IMR-90 (cell line): ENCODE measurements around the gene SH3BP4. TPM values are rescaled to one million over a fixed set of nuclear protein-coding genes. Genes with fewer than 3 reads are reported as not detected.

Source experiments
- ATAC-seq: fragments of 200-7000 bp; cut with Tn5 transposase; 2 replicates; pipeline ENCODE4 v1.9.1; 2020; ENCODE audit warnings: low read depth, mild to moderate bottlenecking, moderate library complexity
- BruUV-seq: library from RNA; stranded (reverse); fragments of 400-500 nt; replicated peaks from 2 replicates; lab custom pipeline; 2021; lab: Mats Ljungman, UMichigan
- CTCF ChIA-PET: fragments of 300-600 bp; formaldehyde crosslinking; extraction: SDS; loops from one replicate; lab custom pipeline; 2021; ENCODE audit warnings: antibody characterized with exemption; lab: Yijun Ruan, JAX
- POLR2A ChIA-PET: fragments of 300-600 bp; sonication (Branson Sonifier 250); formaldehyde crosslinking; loops from one replicate; lab custom pipeline; 2022; ENCODE audit warnings: antibody characterized with exemption; ENCODE audit not compliant: unreplicated experiment; lab: Charles Lee
- DNase-seq: peaks from one replicate; pipeline ENCODE4 v3.0.0; 2013
- H2AFZ ChIP-seq: replicated peaks from 2 replicates; pipeline ENCODE3; 2013; ENCODE audit warnings: low read length, mild to moderate bottlenecking; ENCODE audit not compliant: poor library complexity
- H2AK5ac ChIP-seq: 2 replicates; pipeline ENCODE4 v1.6.1; 2013; ENCODE audit warnings: low read depth, low read length, inconsistent platforms
- H2AK9ac ChIP-seq: replicated peaks from 2 replicates; pipeline ENCODE3; 2013; ENCODE audit warnings: mild to moderate bottlenecking, low read depth, low read length, moderate library complexity; ENCODE audit not compliant: poor library complexity
- H2BK120ac ChIP-seq: 2 replicates; pipeline ENCODE4 v1.6.1; 2013; ENCODE audit warnings: low read depth, low read length, inconsistent platforms
- H2BK15ac ChIP-seq: 3 replicates; pipeline ENCODE4 v1.6.1; 2013; ENCODE audit warnings: low read depth, low read length, inconsistent platforms
- H2BK20ac ChIP-seq: 2 replicates; pipeline ENCODE4 v1.6.1; 2013; ENCODE audit warnings: low read depth, mild to moderate bottlenecking, inconsistent platforms, low read length, moderate library complexity
- H2BK5ac ChIP-seq: 2 replicates; pipeline ENCODE4 v1.6.1; 2013; ENCODE audit warnings: mild to moderate bottlenecking, low read depth, low read length, inconsistent platforms; ENCODE audit not compliant: poor library complexity, severe bottlenecking
- H3K14ac ChIP-seq: replicated peaks from 2 replicates; pipeline ENCODE4 v1.6.1; 2013; ENCODE audit warnings: low read depth, low read length, inconsistent platforms
- H3K18ac ChIP-seq: 2 replicates; pipeline ENCODE4 v1.6.1; 2013; ENCODE audit warnings: low read depth, low read length, control low read depth
- H3K23ac ChIP-seq: 2 replicates; pipeline ENCODE4 v1.6.1; 2013; ENCODE audit warnings: low read depth, low read length, inconsistent platforms
- H3K27ac ChIP-seq: 2 replicates; pipeline ENCODE4 v1.5.1; 2013; ENCODE audit warnings: mild to moderate bottlenecking, control low read depth, low read length; ENCODE audit not compliant: insufficient read depth
- H3K27me3 ChIP-seq: 2 replicates; pipeline ENCODE4 v1.6.1; 2013; ENCODE audit warnings: low read length; ENCODE audit not compliant: control insufficient read depth, insufficient read depth
- H3K36me3 ChIP-seq: 2 replicates; pipeline ENCODE4 v1.6.1; 2013; ENCODE audit warnings: low read length, mixed read lengths; ENCODE audit not compliant: control insufficient read depth, insufficient read depth
- H3K4ac ChIP-seq: 2 replicates; pipeline ENCODE4 v1.6.1; 2013; ENCODE audit warnings: low read depth, low read length, inconsistent platforms
- H3K4me1 ChIP-seq: 2 replicates; pipeline ENCODE4 v1.6.1; 2013; ENCODE audit warnings: low read length, mixed read lengths; ENCODE audit not compliant: control insufficient read depth, insufficient read depth
- H3K4me2 ChIP-seq: 2 replicates; pipeline ENCODE4 v1.6.1; 2013; ENCODE audit warnings: low read depth, mild to moderate bottlenecking, control low read depth, low read length, moderate library complexity
- H3K4me3 ChIP-seq: 2 replicates; pipeline ENCODE4 v1.5.1; 2013; ENCODE audit warnings: low read depth, mild to moderate bottlenecking, control low read depth, low read length, moderate library complexity; ENCODE audit not compliant: insufficient read depth
- H3K56ac ChIP-seq: 2 replicates; pipeline ENCODE4 v1.6.1; 2013; ENCODE audit warnings: low read length, inconsistent platforms; ENCODE audit not compliant: insufficient read depth; ENCODE audit errors: extremely low read depth
- H3K79me1 ChIP-seq, 2 experiments: 2 replicates each; pipeline ENCODE4 v1.6.1; 2013; ENCODE audit warnings: low read length in 2 of 2, inconsistent platforms in 1 of 2, low read depth in 1 of 2
- H3K9ac ChIP-seq: 2 replicates; pipeline ENCODE4 v1.6.1; 2013; ENCODE audit warnings: low read depth, low read length, control low read depth
- H3K9me1 ChIP-seq: 2 replicates; pipeline ENCODE4 v1.6.1; 2013; ENCODE audit warnings: low read length, inconsistent platforms; ENCODE audit not compliant: insufficient read depth
- H3K9me3 ChIP-seq: 2 replicates; pipeline ENCODE4 v1.6.1; 2013; ENCODE audit warnings: low read length; ENCODE audit not compliant: control insufficient read depth, insufficient read depth
- H4K20me1 ChIP-seq: 2 replicates; pipeline ENCODE4 v1.6.1; 2013; ENCODE audit warnings: low read length, inconsistent platforms; ENCODE audit not compliant: insufficient read depth
- H4K5ac ChIP-seq: 2 replicates; pipeline ENCODE4 v1.6.1; 2013; ENCODE audit warnings: mild to moderate bottlenecking, low read depth, low read length, control low read depth
- H4K8ac ChIP-seq, 2 experiments: 2 replicates each; pipeline ENCODE4 v1.6.1; 2013; ENCODE audit warnings: low read depth in 2 of 2, low read length in 2 of 2, control low read depth in 1 of 2, inconsistent platforms in 1 of 2
- H4K91ac ChIP-seq: 2 replicates; pipeline ENCODE4 v1.6.1; 2013; ENCODE audit warnings: low read depth, low read length, inconsistent platforms; ENCODE audit not compliant: insufficient read depth
- BHLHE40 ChIP-seq: fragments of 150-350 bp; IDR thresholded peaks from 2 replicates; pipeline ENCODE4 v1.6.1; 2016; ENCODE audit warnings: mild to moderate bottlenecking, low read depth, low read length
- CEBPB ChIP-seq: IDR thresholded peaks from 2 replicates; pipeline ENCODE4 v1.6.1; 2012; ENCODE audit warnings: low read depth, low read length, improper control_type of control experiment
- CHD1 ChIP-seq: IDR thresholded peaks from 2 replicates; pipeline ENCODE4 v1.6.1; 2012; ENCODE audit warnings: low read depth, low read length, improper control_type of control experiment
- ELK1 ChIP-seq: fragments of 150-350 bp; IDR thresholded peaks from 2 replicates; pipeline ENCODE4 v1.6.1; 2016; ENCODE audit warnings: low read depth, mild to moderate bottlenecking, low read length, moderate library complexity, borderline replicate concordance
- FOS ChIP-seq: fragments of 150-350 bp; IDR thresholded peaks from 2 replicates; pipeline ENCODE4 v1.6.1; 2016; ENCODE audit warnings: low read depth, low read length
- MAFK ChIP-seq: IDR thresholded peaks from 2 replicates; pipeline ENCODE4 v1.6.1; 2012; ENCODE audit warnings: low read depth, low read length, improper control_type of control experiment
- MAZ ChIP-seq: IDR thresholded peaks from 2 replicates; pipeline ENCODE4 v1.6.1; 2012; ENCODE audit warnings: low read depth, mild to moderate bottlenecking, low read length, improper control_type of control experiment, moderate library complexity, borderline replicate concordance
- MXI1 ChIP-seq: IDR thresholded peaks from 2 replicates; pipeline ENCODE4 v1.6.1; 2012; ENCODE audit warnings: low read depth, mild to moderate bottlenecking, low read length, moderate library complexity, borderline replicate concordance
- NFE2L2 ChIP-seq: fragments of 150-350 bp; IDR thresholded peaks from 2 replicates; pipeline ENCODE4 v1.6.1; 2016; ENCODE audit warnings: low read depth, mild to moderate bottlenecking, low read length
- POLR2A ChIP-seq: IDR thresholded peaks from 2 replicates; pipeline ENCODE4 v1.6.1; 2012; ENCODE audit warnings: mild to moderate bottlenecking, low read depth, low read length
- RAD21 ChIP-seq: IDR thresholded peaks from 2 replicates; pipeline ENCODE4 v1.6.1; 2012; ENCODE audit warnings: low read length, improper control_type of control experiment
- RCOR1 ChIP-seq: IDR thresholded peaks from 2 replicates; pipeline ENCODE4 v1.6.1; 2012; ENCODE audit warnings: mild to moderate bottlenecking, low read length, improper control_type of control experiment; ENCODE audit not compliant: insufficient replicate concordance
- SMC3 ChIP-seq: fragments of 150-350 bp; IDR thresholded peaks from 2 replicates; pipeline ENCODE4 v1.6.1; 2016; ENCODE audit warnings: low read depth, mild to moderate bottlenecking, antibody characterized with exemption, low read length, moderate library complexity
- WGBS, 2 experiments: methylation state at CpG; one replicate each; pipeline versions ENCODE4 v1.1.5 to v1.1.7; 2013; ENCODE audit warnings: missing lambda C conversion rate in 2 of 2; ENCODE audit not compliant: insufficient read length in 1 of 2; ENCODE audit errors: extremely low coverage in 2 of 2; 5-methylcytosine and 5-hydroxymethylcytosine counted together
- dilution Hi-C: fragments of 300-500 bp; cut with HindIII; formaldehyde crosslinking; loops from one replicate; pipeline ENCODE4 v1.14.3; 2018; ENCODE audit warnings: low sequenced_read_pairs; ENCODE audit not compliant: unreplicated experiment
- in situ Hi-C: fragments of 300-500 bp; cut with MboI; formaldehyde crosslinking; loops from 3 replicates; pipeline ENCODE4 v1.14.3; 2019; ENCODE audit warnings: low sequenced_read_pairs, inconsistent platforms, mixed read lengths
- intact Hi-C: fragments of 100-400 bp; cut with micrococcal nuclease; formaldehyde crosslinking; loops from 2 replicates; pipeline ENCODE4 v1.10.0; 2022
- polyA plus RNA-seq, 3 experiments: library from polyadenylated mRNA; depleted of rRNA; stranded (reverse); fragments of >200 nt; gene quantifications; 2 replicates each; pipeline ENCODE4 v1.2.3, GENCODE V29; 2012; ENCODE audit warnings: low replicate concordance in 1 of 3
- total RNA-seq: library from RNA; depleted of rRNA; stranded (reverse); fragments of >200 nt; gene quantifications from 2 replicates; pipeline ENCODE4 v1.2.3, GENCODE V29; 2012
- TF ChIP-seq, protein P1 (sequence below): fragments of 150-350 bp; IDR thresholded peaks from 2 replicates; pipeline ENCODE4 v1.6.1; 2017; ENCODE audit warnings: mild to moderate bottlenecking, antibody characterized with exemption, low read length, low read depth
- TF ChIP-seq, protein P2 (sequence below): conservative IDR thresholded peaks from 2 replicates; pipeline ENCODE4 v1.5.1; 2012; ENCODE audit warnings: mild to moderate bottlenecking, low read depth, low read length, improper control_type of control experiment

SH3BP4 gene
- total and polyA plus RNA-seq, 2 of the 4 experiments (the other 2 are of a cell fraction), result 104 to 122 TPM

DNA sequence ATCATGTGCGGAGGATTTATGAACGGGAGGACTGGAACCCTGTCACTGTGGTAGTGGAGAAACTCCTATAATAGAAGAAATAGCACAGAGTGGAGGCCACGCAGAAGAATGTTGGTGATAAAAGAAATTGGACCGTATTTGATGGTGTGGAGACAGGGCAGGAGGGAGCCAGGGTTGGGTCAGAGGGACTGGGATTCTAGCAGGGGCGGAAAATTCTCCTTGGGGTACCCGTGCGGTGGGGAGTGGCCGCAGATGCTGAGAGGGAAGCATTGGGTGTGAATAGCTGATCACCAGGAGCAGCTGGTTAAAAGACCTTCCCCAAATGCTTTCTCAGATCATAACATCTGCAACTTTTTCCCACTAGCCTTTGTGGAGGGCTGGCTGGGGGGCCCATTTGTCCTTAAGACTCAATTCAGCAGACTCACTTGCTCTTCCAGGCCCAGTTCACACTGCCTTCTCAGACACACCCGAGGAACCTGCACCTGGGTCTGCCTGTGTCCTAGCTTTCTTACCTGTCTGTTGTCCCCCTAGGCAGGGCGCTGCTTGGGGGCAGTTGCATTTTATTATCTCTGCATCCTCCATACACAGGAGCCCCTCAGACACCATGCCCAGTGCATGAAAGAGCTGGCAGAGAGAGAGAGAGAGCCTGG lies 7.1 kb downstream of the SH3BP4 start:
- Histone ChIP-seq H2AK5ac (peak overlapping the region; percentile 11; the same call in 1 of the 2 replicates), H3K4me2 (no peak overlapping the region), H2AFZ (no peak overlapping the region), H3K56ac (no peak overlapping the region), H2BK120ac (no peak overlapping the region), H2BK5ac (peak overlapping the region; percentile 40), H4K91ac (peak overlapping the region; percentile 24; the same call in 1 of the 2 replicates), H3K4me1 (peaks cover 42% of the 10 kb centered on the region), H3K23ac (peak overlapping the region; percentile 24; the same call in 1 of the 2 replicates), H3K9me3 (no peaks in the 10 kb centered on the region), H3K18ac (no peak overlapping the region), H2BK20ac (no peak overlapping the region), H3K27me3 (no peaks in the 10 kb centered on the region), H3K4ac (no peak overlapping the region), H2BK15ac (no peak overlapping the region), H2AK9ac (no peak overlapping the region), H4K20me1 (peaks cover 99% of the 10 kb centered on the region), H4K8ac (no peak overlapping the region), H3K27ac (peak overlapping the region; percentile 41; the same call in 1 of the 2 replicates), H3K79me1 (peaks cover 0 to 42% of the 10 kb centered on the region in 2 experiments; a peak in 2 of 4 replicates), H3K14ac (no peak overlapping the region), H3K9me1 (peaks cover 45% of the 10 kb centered on the region), H3K4me3 (no peak overlapping the region), H3K9ac (no peak overlapping the region), H3K36me3 (peaks cover 17% of the 10 kb centered on the region), H4K5ac (no peak overlapping the region)
- no TSS peak for BruUV-seq
- ATAC-seq (no peak), DNase-seq (no peak)
- dilution Hi-C loops, result no loop called here
- POLR2A ChIA-PET, result interaction anchor here (1.0 kb wide), 1 partner anchor 10 kb away, joined by 3 read pairs; no protein-coding TSS in a partner anchor
- in situ Hi-C loops, result loop anchor here (10.0 kb wide), 1 partner anchor 146 kb away; no protein-coding TSS in a partner anchor
- CTCF ChIA-PET, result interaction anchor here (0.5 to 1.2 kb wide), 2 partner anchors 29 to 158 kb away, joined by 3 read pairs; no protein-coding TSS in a partner anchor
- intact Hi-C loops, result no loop called here
- 100% methylated on average over 3 of the region's 10 CpGs; no CpG with 5 or more reads in 1 of the 2 experiments for WGBS, 2 experiments
- no peak for TF ChIP-seq NFE2L2
- no peak for TF ChIP-seq CHD1
- TF ChIP-seq CEBPB, result no peak
- TF ChIP-seq SMC3, result no peak
- no peak for TF ChIP-seq MAFK
- TF ChIP-seq FOS, result no peak
- TF ChIP-seq, protein P1, sequence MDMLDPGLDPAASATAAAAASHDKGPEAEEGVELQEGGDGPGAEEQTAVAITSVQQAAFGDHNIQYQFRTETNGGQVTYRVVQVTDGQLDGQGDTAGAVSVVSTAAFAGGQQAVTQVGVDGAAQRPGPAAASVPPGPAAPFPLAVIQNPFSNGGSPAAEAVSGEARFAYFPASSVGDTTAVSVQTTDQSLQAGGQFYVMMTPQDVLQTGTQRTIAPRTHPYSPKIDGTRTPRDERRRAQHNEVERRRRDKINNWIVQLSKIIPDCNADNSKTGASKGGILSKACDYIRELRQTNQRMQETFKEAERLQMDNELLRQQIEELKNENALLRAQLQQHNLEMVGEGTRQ, result no peak
- TF ChIP-seq ELK1, result no peak
- TF ChIP-seq MXI1, result no peak
- TF ChIP-seq, protein P2, sequence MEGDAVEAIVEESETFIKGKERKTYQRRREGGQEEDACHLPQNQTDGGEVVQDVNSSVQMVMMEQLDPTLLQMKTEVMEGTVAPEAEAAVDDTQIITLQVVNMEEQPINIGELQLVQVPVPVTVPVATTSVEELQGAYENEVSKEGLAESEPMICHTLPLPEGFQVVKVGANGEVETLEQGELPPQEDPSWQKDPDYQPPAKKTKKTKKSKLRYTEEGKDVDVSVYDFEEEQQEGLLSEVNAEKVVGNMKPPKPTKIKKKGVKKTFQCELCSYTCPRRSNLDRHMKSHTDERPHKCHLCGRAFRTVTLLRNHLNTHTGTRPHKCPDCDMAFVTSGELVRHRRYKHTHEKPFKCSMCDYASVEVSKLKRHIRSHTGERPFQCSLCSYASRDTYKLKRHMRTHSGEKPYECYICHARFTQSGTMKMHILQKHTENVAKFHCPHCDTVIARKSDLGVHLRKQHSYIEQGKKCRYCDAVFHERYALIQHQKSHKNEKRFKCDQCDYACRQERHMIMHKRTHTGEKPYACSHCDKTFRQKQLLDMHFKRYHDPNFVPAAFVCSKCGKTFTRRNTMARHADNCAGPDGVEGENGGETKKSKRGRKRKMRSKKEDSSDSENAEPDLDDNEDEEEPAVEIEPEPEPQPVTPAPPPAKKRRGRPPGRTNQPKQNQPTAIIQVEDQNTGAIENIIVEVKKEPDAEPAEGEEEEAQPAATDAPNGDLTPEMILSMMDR, result no peak
- no peak for TF ChIP-seq BHLHE40
- no peak for TF ChIP-seq MAZ
- no peak for TF ChIP-seq POLR2A
- no peak for TF ChIP-seq RCOR1
- no peak for TF ChIP-seq RAD21
